ENCODE results near the gene UHRF1. TPM values are rescaled to one million over a fixed set of nuclear protein-coding genes. Genes with fewer than 3 reads are reported as not detected.

The UHRF1 gene
- total RNA-seq, 6 experiments from 2014 or later: 0.17 to 3.8 (median 0.82) TPM

DNA sequence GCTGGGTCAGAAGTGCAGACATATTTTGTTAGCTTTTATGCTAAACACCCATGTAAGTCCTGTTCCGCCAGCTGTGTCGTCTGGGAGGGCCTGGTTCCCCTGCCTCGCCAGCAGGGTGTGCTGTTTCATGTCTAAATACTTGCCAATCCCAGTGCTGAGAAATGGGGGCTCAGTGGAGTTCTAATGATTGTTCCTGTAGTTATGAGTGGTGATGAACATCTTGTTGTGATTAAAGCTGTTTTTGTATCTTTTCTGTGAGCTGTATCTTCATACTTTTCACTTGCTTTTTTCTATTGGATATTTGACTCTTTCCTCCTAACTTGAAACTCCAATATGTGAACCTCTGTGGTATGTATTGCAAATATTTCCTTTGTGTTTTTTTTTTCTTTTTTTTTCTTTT, 92.3 kb downstream of the UHRF1 start:
- Histone ChIP-seq H3K4me3 (no peak overlapping the region), H3K27ac (peak overlapping the region in 2 of 3 donors; percentile 36 to 63), H3K4me1 (peaks cover 0 to 53% (median 13%) of the 10 kb centered on the region in 4 donors), H3K27me3 (no peaks in the 10 kb centered on the region), H3K9me3 (no peaks in the 10 kb centered on the region), H3K36me3 (no peaks in the 10 kb centered on the region)
- no peak for DNase-seq
- TF ChIP-seq POLR2A (IDR thresholded peaks at IDR 0.05): no peak
- TF ChIP-seq, protein P1, sequence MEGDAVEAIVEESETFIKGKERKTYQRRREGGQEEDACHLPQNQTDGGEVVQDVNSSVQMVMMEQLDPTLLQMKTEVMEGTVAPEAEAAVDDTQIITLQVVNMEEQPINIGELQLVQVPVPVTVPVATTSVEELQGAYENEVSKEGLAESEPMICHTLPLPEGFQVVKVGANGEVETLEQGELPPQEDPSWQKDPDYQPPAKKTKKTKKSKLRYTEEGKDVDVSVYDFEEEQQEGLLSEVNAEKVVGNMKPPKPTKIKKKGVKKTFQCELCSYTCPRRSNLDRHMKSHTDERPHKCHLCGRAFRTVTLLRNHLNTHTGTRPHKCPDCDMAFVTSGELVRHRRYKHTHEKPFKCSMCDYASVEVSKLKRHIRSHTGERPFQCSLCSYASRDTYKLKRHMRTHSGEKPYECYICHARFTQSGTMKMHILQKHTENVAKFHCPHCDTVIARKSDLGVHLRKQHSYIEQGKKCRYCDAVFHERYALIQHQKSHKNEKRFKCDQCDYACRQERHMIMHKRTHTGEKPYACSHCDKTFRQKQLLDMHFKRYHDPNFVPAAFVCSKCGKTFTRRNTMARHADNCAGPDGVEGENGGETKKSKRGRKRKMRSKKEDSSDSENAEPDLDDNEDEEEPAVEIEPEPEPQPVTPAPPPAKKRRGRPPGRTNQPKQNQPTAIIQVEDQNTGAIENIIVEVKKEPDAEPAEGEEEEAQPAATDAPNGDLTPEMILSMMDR (IDR thresholded peaks at IDR 0.05): peak; percentile 36 to 83 (median 59)
- intact Hi-C loops (cut with DNase I): no loop called here
- ATAC-seq: peak; percentile 43 to 62 (median 50)
- WGBS (ENCODE audit: insufficient coverage, low coverage, low lambda C conversion rate, missing lambda C conversion rate): 60% methylated on average over 3 of the region's 3 CpGs

DNA sequence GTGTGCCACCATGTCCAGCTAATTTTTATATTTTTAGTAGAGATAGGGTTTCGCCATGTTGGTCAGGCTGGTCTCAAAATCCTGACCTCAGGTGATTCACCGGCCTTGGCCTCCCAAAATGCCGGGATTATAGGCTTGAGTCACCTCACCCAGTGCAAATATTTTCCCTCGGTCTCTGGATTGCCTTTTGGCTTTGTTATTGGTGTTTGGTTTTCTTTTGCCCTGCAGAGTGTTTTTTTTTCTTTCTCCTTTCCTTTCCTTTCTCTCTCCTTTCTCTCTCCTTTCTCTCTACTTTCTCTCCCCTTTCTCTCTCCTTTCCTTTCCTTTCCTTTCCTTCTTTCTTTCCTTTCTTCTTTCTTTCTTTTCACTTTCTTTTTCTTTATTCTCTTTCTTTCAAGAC, 92.8 kb downstream of the UHRF1 start:
- Histone ChIP-seq H3K27me3 (no peaks in the 10 kb centered on the region), H3K9me3 (no peaks in the 10 kb centered on the region), H3K27ac (peak overlapping the region in 2 of 3 donors; percentile 36 to 63), H3K4me1 (peaks cover 0 to 55% (median 13%) of the 10 kb centered on the region in 4 donors), H3K36me3 (no peaks in the 10 kb centered on the region), H3K4me3 (no peak overlapping the region)
- DNase-seq: peak in 1 of 3 donors; percentile 78
- TF ChIP-seq, protein P1 (IDR thresholded peaks at IDR 0.05): no peak
- no peak for TF ChIP-seq POLR2A (IDR thresholded peaks at IDR 0.05)
- peak; percentile 52 to 73 (median 58) for ATAC-seq
- WGBS (ENCODE audit: insufficient coverage, low coverage, low lambda C conversion rate, missing lambda C conversion rate): 43% methylated on average over 4 of the region's 4 CpGs
- intact Hi-C loops (cut with DNase I): no loop called here

DNA sequence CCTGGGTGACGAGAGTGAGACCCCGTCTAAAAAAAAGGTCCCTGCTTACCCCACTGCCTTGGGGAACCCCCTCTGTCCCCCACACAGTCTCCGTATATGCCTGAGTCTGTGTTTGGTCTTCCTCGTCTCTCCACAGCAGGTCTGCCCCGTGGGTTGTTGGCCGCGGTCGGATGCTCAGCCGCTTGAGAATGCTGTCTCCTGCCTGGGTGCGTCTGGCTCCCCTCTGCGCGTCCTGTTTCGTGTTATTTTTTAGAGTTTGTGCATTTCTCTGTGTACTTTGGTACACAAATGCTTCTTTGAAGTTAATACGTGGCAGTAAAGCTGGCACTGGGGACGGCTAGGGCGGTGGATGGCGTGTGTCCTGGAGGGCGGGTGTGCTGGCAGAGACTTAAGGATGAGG, 94.5 kb downstream of the UHRF1 start:
- 87% methylated on average over 15 of the region's 18 CpGs for WGBS (ENCODE audit: insufficient coverage, low coverage, low lambda C conversion rate, missing lambda C conversion rate)
- DNase-seq (no peak), ATAC-seq (peak in 2 of 4 donors; percentile 4 to 6)
- intact Hi-C loops (cut with DNase I): no loop called here
- Histone ChIP-seq H3K27ac (peak overlapping the region in 1 of 3 donors; percentile 63), H3K4me3 (peak overlapping the region in 1 of 3 donors; percentile 11), H3K4me1 (peaks cover 0 to 61% (median 13%) of the 10 kb centered on the region in 4 donors), H3K27me3 (no peaks in the 10 kb centered on the region), H3K9me3 (no peaks in the 10 kb centered on the region), H3K36me3 (no peaks in the 10 kb centered on the region)
- TF ChIP-seq, protein P1 (IDR thresholded peaks at IDR 0.05): no peak
- TF ChIP-seq POLR2A (IDR thresholded peaks at IDR 0.05): no peak

DNA sequence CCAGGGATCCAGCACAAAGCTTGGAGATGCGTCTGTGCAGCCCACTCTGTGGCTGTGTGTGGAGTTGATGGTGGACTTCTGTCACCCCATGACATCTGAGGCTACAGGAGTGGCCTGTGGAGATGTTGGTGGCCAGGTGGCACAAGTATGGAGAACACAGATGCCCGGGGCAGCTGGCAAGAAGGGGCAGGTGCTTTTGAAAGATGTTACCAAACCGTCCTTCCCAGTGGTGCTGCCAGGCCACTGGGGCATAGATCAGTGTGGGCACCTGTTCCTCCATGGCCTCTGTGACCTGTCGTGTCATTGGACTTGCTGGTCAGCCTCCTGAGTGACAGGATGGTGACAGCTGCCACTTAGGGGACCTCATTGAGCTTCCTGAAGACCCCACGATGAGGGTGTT, 95.8 kb downstream of the UHRF1 start:
- Histone ChIP-seq H3K36me3 (no peaks in the 10 kb centered on the region), H3K9me3 (no peaks in the 10 kb centered on the region), H3K4me1 (peaks cover 0 to 74% (median 13%) of the 10 kb centered on the region in 4 donors), H3K4me3 (peak overlapping the region in 1 of 3 donors; percentile 11), H3K27ac (peak overlapping the region in 1 of 3 donors; percentile 63), H3K27me3 (no peaks in the 10 kb centered on the region)
- ATAC-seq (peak; percentile 50 to 74 (median 58)), DNase-seq (peak; percentile 41 to 86 (median 85))
- intact Hi-C loops (cut with DNase I): no loop called here
- no peak for TF ChIP-seq POLR2A (IDR thresholded peaks at IDR 0.05)
- TF ChIP-seq, protein P1 (IDR thresholded peaks at IDR 0.05): no peak
- WGBS (ENCODE audit: insufficient coverage, low coverage, low lambda C conversion rate, missing lambda C conversion rate): 14% methylated on average over 1 of the region's 5 CpGs
